Right lobe of liver (tissue), 4 donors: Measurements from ENCODE around the gene FNIP2.

Source experiments
- POLR2A ChIP-seq: fragments of 450-650 bp; IDR thresholded peaks from one replicate; pipeline ENCODE4 v1.6.1; 2017; ENCODE audit warnings: antibody characterized with exemption, mild to moderate bottlenecking
- TF ChIP-seq, protein P1 (sequence below), 4 donors: fragments of 200-600 bp in 3 of 4; fragments of 450-650 bp in 1 of 4; IDR thresholded peaks; one replicate each; pipeline versions ENCODE4 v1.5.1 to v1.8.0; 2016 to 2022; ENCODE audit warnings: antibody characterized with exemption in 4 of 4, mild to moderate bottlenecking in 2 of 4
- donor health status: DM: no; HTN: no; CAD: no.
- donor health status: DM: no; HTN: no; CAD: no.
- donor health status: DM: no; HTN: yes; CAD: no.

DNA sequence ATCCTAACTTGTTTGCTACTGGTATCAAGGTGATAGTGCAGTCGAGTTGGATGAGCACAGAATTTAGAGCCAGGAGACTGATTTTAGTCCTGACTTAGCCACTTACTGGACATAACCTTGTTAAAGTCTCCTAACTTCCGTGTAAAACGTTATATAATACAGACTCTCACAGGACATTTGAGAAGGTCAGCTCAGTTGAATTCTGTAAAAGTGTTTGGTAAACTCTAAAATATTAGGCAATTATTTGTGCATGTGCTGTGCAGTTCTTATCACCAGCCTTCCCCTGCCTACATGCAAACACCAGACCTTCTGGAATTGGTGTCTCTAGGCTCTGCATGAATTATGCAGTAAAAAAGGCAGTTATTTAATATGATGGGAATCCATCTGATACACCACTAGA is 45.4 kb downstream of the FNIP2 start:
- TF ChIP-seq, protein P1, sequence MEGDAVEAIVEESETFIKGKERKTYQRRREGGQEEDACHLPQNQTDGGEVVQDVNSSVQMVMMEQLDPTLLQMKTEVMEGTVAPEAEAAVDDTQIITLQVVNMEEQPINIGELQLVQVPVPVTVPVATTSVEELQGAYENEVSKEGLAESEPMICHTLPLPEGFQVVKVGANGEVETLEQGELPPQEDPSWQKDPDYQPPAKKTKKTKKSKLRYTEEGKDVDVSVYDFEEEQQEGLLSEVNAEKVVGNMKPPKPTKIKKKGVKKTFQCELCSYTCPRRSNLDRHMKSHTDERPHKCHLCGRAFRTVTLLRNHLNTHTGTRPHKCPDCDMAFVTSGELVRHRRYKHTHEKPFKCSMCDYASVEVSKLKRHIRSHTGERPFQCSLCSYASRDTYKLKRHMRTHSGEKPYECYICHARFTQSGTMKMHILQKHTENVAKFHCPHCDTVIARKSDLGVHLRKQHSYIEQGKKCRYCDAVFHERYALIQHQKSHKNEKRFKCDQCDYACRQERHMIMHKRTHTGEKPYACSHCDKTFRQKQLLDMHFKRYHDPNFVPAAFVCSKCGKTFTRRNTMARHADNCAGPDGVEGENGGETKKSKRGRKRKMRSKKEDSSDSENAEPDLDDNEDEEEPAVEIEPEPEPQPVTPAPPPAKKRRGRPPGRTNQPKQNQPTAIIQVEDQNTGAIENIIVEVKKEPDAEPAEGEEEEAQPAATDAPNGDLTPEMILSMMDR (IDR thresholded peaks at IDR 0.05) = no peak
- no peak for TF ChIP-seq POLR2A
